PFSK-1 (cell line): ENCODE results near the gene FSTL1.

Experiments
- FOXP2 ChIP-seq: optimal IDR thresholded peaks from 2 replicates; pipeline ENCODE3; 2011; ENCODE audit warnings: borderline replicate concordance, control low read depth, inconsistent platforms; ENCODE audit not compliant: insufficient read depth; ENCODE audit errors: extremely low read length, extremely low read depth
- POLR2AphosphoS5 ChIP-seq: IDR thresholded peaks from 2 replicates; pipeline ENCODE4 v1.6.1; 2012; ENCODE audit warnings: low read depth, mild to moderate bottlenecking, control low read depth, low read length, moderate library complexity
- REST ChIP-seq, 2 experiments: IDR thresholded peaks; 2 replicates each; pipeline versions ENCODE4 v1.6.1 to v1.8.0; 2011 to 2012; ENCODE audit warnings: low read depth in 2 of 2, low read length in 2 of 2, control low read depth in 1 of 2, inconsistent platforms in 1 of 2, mild to moderate bottlenecking in 1 of 2, moderate library complexity in 1 of 2; ENCODE audit not compliant: insufficient read depth in 1 of 2
- SIN3A ChIP-seq: IDR thresholded peaks from 2 replicates; pipeline ENCODE4 v1.6.1; 2012; ENCODE audit warnings: mild to moderate bottlenecking, low read length, moderate library complexity, borderline replicate concordance; ENCODE audit not compliant: insufficient read depth
- TAF1 ChIP-seq: IDR thresholded peaks from 2 replicates; pipeline ENCODE4 v1.6.1; 2012; ENCODE audit warnings: low read length, control low read depth, borderline replicate concordance; ENCODE audit not compliant: insufficient read depth

Gene FSTL1

DNA sequence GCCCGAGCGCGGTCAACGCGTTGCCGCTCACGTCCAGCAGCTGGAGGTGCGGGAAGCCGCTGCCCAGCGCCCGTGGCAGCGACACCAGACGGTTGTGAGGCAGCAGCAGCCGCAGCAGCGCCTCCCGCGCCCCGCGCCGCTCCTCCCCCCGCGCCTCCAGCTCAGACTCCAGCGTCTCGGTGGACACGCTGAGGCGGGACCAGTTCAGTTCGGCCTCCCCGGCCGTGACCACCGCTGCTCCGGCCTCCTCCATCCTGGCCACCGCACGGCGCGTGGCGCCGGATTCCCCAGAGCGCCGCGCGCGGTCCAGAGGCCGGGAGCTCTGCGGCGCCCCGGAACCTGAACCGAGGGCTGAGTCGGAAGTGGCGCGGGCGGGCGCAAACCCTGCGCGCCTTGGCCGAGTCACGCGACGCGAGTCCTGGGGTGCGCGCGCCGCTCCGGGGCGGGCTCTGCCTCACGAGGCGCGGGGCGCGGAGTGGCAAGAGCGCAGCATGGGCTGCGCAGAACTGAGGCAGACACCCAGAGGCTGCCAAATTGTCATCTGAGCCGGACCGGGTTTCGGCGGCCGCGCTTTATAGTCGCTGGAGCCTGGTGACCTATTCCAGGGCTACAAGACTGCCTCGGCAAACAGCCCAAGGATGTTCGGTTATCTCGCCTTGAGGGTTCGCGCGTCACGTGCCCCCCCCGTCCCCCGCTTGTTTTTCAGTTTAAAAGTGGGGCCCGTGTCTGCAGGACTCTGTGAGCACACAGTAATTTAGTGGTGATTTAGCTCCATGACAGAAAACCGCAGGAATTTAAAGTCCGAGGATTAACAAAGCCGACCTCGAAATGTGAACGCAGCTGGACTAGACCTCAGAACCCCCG, 101.6 kb downstream of the FSTL1 start, which contains the start of gene LRRC58:
TSS of gene LRRC58 (minus strand) at position 364 of the 864 bp plus-strand sequence. CDS start at position 253, 111 bp downstream.
- TF ChIP-seq POLR2AphosphoS5 (peak; percentile 72), REST (IDR thresholded peaks at IDR 0.05; ENCODE audit: insufficient read depth in 1 of 2, low read depth in 2 of 2, low read length in 2 of 2) (no peak), TAF1 (peak; percentile 75; the same call in 1 of the 2 replicates), FOXP2 (peak; percentile 50), SIN3A (no peak)

- TF ChIP-seq TAF1 (no peak), FOXP2 (no peak), SIN3A (no peak), POLR2AphosphoS5 (no peak), REST (IDR thresholded peaks at IDR 0.05; ENCODE audit: insufficient read depth in 1 of 2, low read depth in 2 of 2, low read length in 2 of 2) (no peak)
Observed at GRCh38 chr3:120348065-120348990, 102.5 kb downstream of the FSTL1 start.

DNA sequence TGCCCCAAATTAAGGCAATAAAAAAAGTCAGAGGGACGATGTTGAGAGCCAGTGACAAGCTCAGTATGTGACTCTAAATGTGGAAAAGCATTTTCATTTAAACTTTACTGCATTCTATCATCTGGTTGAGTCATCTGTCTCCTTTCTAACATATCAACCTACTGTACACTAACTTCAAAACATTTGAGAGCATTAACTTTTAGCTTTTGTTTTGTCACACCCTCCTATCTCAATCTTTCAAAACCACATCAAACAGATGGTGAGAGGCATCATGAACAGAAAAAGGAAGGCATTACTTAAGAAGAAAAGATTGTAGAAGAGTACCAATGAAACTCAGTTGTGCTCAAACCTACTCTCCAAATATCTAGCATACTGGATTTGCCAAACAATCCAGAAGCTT, 106.4 kb downstream of the FSTL1 start:
- TF ChIP-seq FOXP2 = no peak
- TF ChIP-seq SIN3A = no peak
- TF ChIP-seq POLR2AphosphoS5 = no peak
